ENCODE data around the gene PSMD2. TPM values are rescaled to one million over a fixed set of nuclear protein-coding genes. Genes with fewer than 3 reads are reported as not detected.
A peak's percentile ranks its signal among the peaks of the same experiment; 100 is the strongest.

Gene PSMD2
- total RNA-seq, 5 donors from 2014 or later (not counting 1 experiment from before 2014, with no cell fraction given), result 134 to 151 (median 149) TPM

DNA sequence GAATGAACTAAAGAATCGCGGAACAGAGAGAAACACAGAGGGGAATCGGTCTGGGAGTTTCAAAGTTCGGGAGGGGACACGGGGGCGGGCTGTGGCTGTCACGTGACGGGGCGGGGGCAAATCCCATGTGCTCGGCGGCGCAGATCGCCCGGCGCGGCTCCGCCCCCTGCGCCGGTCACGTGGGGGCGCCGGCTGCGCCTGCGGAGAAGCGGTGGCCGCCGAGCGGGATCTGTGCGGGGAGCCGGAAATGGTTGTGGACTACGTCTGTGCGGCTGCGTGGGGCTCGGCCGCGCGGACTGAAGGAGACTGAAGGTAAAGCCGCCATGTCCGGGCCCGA, 15.3 kb downstream of the PSMD2 start, which contains the start of gene EIF4G1:
Gene EIF4G1 (plus strand): TSS at position 244 of the 337 bp plus-strand sequence. CDS start 1,191 bp downstream, outside the sequence.
- ChIA-PET POLR2A (no interaction called here), CTCF (no interaction called here)
- Histone ChIP-seq H3K27ac (ENCODE audit: low read length) (peak within 1 kb of the TSS; percentile 94), H3K36me3 (ENCODE audit: control insufficient read depth in 2 of 2, extremely low read depth in 1 of 2, insufficient read depth in 1 of 2, low read length in 1 of 2) (peaks cover 0 to 18% of the 10 kb centered on the region in 2 donors), H3K4me3 (ENCODE audit: control insufficient read depth in 1 of 2, extremely low read depth in 1 of 2, low read length in 1 of 2) (peak within 1 kb of the TSS; percentile 55 to 74), H3K9me3 (no peaks in the 10 kb centered on the region), H3K4me1 (ENCODE audit: control insufficient read depth in 1 of 2, extremely low read depth in 1 of 2, insufficient read depth in 2 of 2, low read length in 2 of 2) (peaks cover 2 to 32% of the 10 kb centered on the region in 2 experiments), H3K27me3 (replicated peaks in 1 of 2; ENCODE audit: control insufficient read depth in 2 of 2, extremely low read depth in 1 of 2, insufficient read depth in 2 of 2, low read length in 1 of 2) (no peaks in the 10 kb centered on the region)
- Mint-ChIP-seq H3K9me3 (no peaks in the 10 kb centered on the region), H3K36me3 (peaks cover 14% of the 10 kb centered on the region), H3K4me3 (peak within 1 kb of the TSS; percentile 78 to 85 (median 79)), H3K27ac (peak within 1 kb of the TSS; percentile 88 to 95), H3K4me1 (peaks cover 29 to 32% (median 31%) of the 10 kb centered on the region in 3 donors), H3K27me3 (no peaks in the 10 kb centered on the region)
- ATAC-seq (replicated peaks in 1 of 4), result peak; percentile 87 to 89 (median 88)
- peak; percentile 80 to 97 (median 91) for DNase-seq
- 0% methylated on average over 24 of the region's 40 CpGs for WGBS (ENCODE audit: insufficient coverage)

- Histone ChIP-seq H3K9me3 (no peaks in the 10 kb centered on the region), H3K27me3 (replicated peaks in 1 of 2; ENCODE audit: control insufficient read depth in 2 of 2, extremely low read depth in 1 of 2, insufficient read depth in 2 of 2, low read length in 1 of 2) (no peaks in the 10 kb centered on the region), H3K27ac (ENCODE audit: low read length) (peak overlapping the region; percentile 94), H3K4me1 (ENCODE audit: control insufficient read depth in 1 of 2, extremely low read depth in 1 of 2, insufficient read depth in 2 of 2, low read length in 2 of 2) (peaks cover 2 to 37% of the 10 kb centered on the region in 2 experiments), H3K36me3 (ENCODE audit: control insufficient read depth in 2 of 2, extremely low read depth in 1 of 2, insufficient read depth in 1 of 2, low read length in 1 of 2) (peaks cover 2 to 21% of the 10 kb centered on the region in 2 donors), H3K4me3 (ENCODE audit: control insufficient read depth in 1 of 2, extremely low read depth in 1 of 2, low read length in 1 of 2) (peak overlapping the region; percentile 55 to 74)
- H3K27ac Mint-ChIP-seq, result peak overlapping the region; percentile 88 to 95
- DNase-seq, result peak; percentile 32 to 81 (median 65)
- ATAC-seq (replicated peaks in 1 of 4), result peak; percentile 64 to 68 (median 66)
- POLR2A ChIA-PET, result interaction anchor here (0.6 to 0.7 kb wide), 3 partner anchors 15 to 303 kb away, joined by 3 to 10 read pairs (median 3); no protein-coding TSS in a partner anchor
- CTCF ChIA-PET, result interaction anchor here in 1 of 2 donors (0.6 kb wide), 2 partner anchors 157 to 228 kb away, joined by 4 to 5 read pairs; no protein-coding TSS in a partner anchor
- H3K9me3 Mint-ChIP-seq, result no peaks in the 10 kb centered on the region
- under 1% methylated on average over 68 of the region's 89 CpGs for WGBS (ENCODE audit: insufficient coverage)
- peaks cover 14% of the 10 kb centered on the region for H3K36me3 Mint-ChIP-seq
- no peaks in the 10 kb centered on the region for H3K27me3 Mint-ChIP-seq
- H3K4me1 Mint-ChIP-seq, result peaks cover 31 to 36% (median 33%) of the 10 kb centered on the region in 3 donors
- H3K4me3 Mint-ChIP-seq, result peak overlapping the region; percentile 78 to 85 (median 79)
Observed at GRCh38 chr3:184314700-184315542, 15.9 kb downstream of the PSMD2 start.

GRCh38 chr3:184315543-184315867, 16.5 kb downstream of the PSMD2 start:
- peaks cover 31 to 36% (median 33%) of the 10 kb centered on the region in 3 donors for H3K4me1 Mint-ChIP-seq
- Histone ChIP-seq H3K36me3 (ENCODE audit: control insufficient read depth in 2 of 2, extremely low read depth in 1 of 2, insufficient read depth in 1 of 2, low read length in 1 of 2) (peaks cover 2 to 26% of the 10 kb centered on the region in 2 donors), H3K9me3 (no peaks in the 10 kb centered on the region), H3K27me3 (replicated peaks in 1 of 2; ENCODE audit: control insufficient read depth in 2 of 2, extremely low read depth in 1 of 2, insufficient read depth in 2 of 2, low read length in 1 of 2) (no peaks in the 10 kb centered on the region), H3K4me1 (ENCODE audit: control insufficient read depth in 1 of 2, extremely low read depth in 1 of 2, insufficient read depth in 2 of 2, low read length in 2 of 2) (peaks cover 2 to 37% of the 10 kb centered on the region in 2 experiments), H3K27ac (ENCODE audit: low read length) (peak overlapping the region; percentile 94), H3K4me3 (ENCODE audit: control insufficient read depth in 1 of 2, extremely low read depth in 1 of 2, low read length in 1 of 2) (peak overlapping the region; percentile 55 to 74)
- H3K36me3 Mint-ChIP-seq, result peaks cover 15% of the 10 kb centered on the region
- H3K27ac Mint-ChIP-seq, result peak overlapping the region; percentile 88 to 95
- WGBS (ENCODE audit: insufficient coverage), result 10% methylated on average over 2 of the region's 6 CpGs
- no peaks in the 10 kb centered on the region for H3K27me3 Mint-ChIP-seq
- CTCF ChIA-PET, result interaction anchor here in 1 of 2 donors (0.6 kb wide), 1 partner anchor 227 kb away, joined by 5 read pairs; no protein-coding TSS in a partner anchor
- DNase-seq, result no peak
- no peak for ATAC-seq (replicated peaks in 1 of 4)
- peak overlapping the region; percentile 59 to 85 (median 75) for H3K4me3 Mint-ChIP-seq
- no peaks in the 10 kb centered on the region for H3K9me3 Mint-ChIP-seq
- POLR2A ChIA-PET, result interaction anchor here (0.6 to 0.7 kb wide), 2 partner anchors 181 to 304 kb away, joined by 3 read pairs; no protein-coding TSS in a partner anchor

GRCh38 chr3:184315871-184316661, 17.0 kb downstream of the PSMD2 start:
- no peaks in the 10 kb centered on the region for H3K27me3 ChIP-seq (replicated peaks in 1 of 2; ENCODE audit: control insufficient read depth in 2 of 2, extremely low read depth in 1 of 2, insufficient read depth in 2 of 2, low read length in 1 of 2)
- H3K27ac ChIP-seq (ENCODE audit: low read length), result peak overlapping the region; percentile 94
- Mint-ChIP-seq H3K36me3 (peaks cover 21% of the 10 kb centered on the region), H3K9me3 (no peaks in the 10 kb centered on the region), H3K4me3 (peak overlapping the region; percentile 59 to 85 (median 75)), H3K4me1 (peaks cover 31 to 36% (median 33%) of the 10 kb centered on the region in 3 donors), H3K27me3 (no peaks in the 10 kb centered on the region), H3K27ac (peak overlapping the region; percentile 84 to 88)
- H3K36me3 ChIP-seq (ENCODE audit: control insufficient read depth in 2 of 2, extremely low read depth in 1 of 2, insufficient read depth in 1 of 2, low read length in 1 of 2), result peaks cover 5 to 32% of the 10 kb centered on the region in 2 donors
- peaks cover 2 to 37% of the 10 kb centered on the region in 2 experiments for H3K4me1 ChIP-seq (ENCODE audit: control insufficient read depth in 1 of 2, extremely low read depth in 1 of 2, insufficient read depth in 2 of 2, low read length in 2 of 2)
- ATAC-seq (replicated peaks in 1 of 4) (no peak), DNase-seq (peak in 3 of 35 experiments; percentile 9 to 25 (median 17))
- POLR2A ChIA-PET, result interaction anchor here (0.6 to 1.0 kb wide), 2 partner anchors 125 to 135 kb away, joined by 3 read pairs; no protein-coding TSS in a partner anchor
- H3K4me3 ChIP-seq (ENCODE audit: control insufficient read depth in 1 of 2, extremely low read depth in 1 of 2, low read length in 1 of 2), result peak overlapping the region in 1 of 2 donors; percentile 74
- 53% methylated on average over 3 of the region's 16 CpGs for whole genome bisulfite sequencing (ENCODE audit: insufficient coverage)
- CTCF ChIA-PET, result interaction anchor here (0.6 kb wide), 2 partner anchors 93 to 227 kb away, joined by 3 to 5 read pairs; no protein-coding TSS in a partner anchor
- no peaks in the 10 kb centered on the region for H3K9me3 ChIP-seq

DNA sequence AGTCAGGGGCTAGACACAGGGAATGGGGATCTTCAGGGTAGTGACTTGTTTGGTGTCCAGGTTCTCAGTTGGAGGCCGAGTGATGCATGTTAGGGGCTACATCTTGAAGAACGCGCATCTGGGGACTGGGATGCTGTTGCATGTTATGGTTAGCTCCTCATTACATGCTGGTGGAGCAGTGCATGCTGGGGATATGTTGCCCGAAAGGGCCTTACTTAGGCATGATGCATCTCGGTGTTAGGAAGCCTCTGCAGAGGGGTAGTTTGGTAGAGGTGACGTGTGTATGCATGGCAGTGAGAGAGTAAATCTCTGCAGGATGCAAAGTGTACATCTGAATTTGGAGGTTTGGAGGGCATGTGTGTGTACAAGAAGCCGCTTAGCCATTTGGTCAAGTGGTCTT, 17.8 kb downstream of the PSMD2 start:
- 83% methylated on average over 6 of the region's 7 CpGs for WGBS (ENCODE audit: insufficient coverage)
- Mint-ChIP-seq H3K27ac (peak overlapping the region; percentile 84 to 88), H3K9me3 (no peaks in the 10 kb centered on the region), H3K4me1 (peaks cover 31 to 36% (median 33%) of the 10 kb centered on the region in 3 donors), H3K36me3 (peaks cover 28% of the 10 kb centered on the region), H3K27me3 (no peaks in the 10 kb centered on the region), H3K4me3 (peak overlapping the region; percentile 59 to 85 (median 75))
- Histone ChIP-seq H3K27me3 (replicated peaks in 1 of 2; ENCODE audit: control insufficient read depth in 2 of 2, extremely low read depth in 1 of 2, insufficient read depth in 2 of 2, low read length in 1 of 2) (no peaks in the 10 kb centered on the region), H3K9me3 (no peaks in the 10 kb centered on the region), H3K4me3 (ENCODE audit: control insufficient read depth in 1 of 2, extremely low read depth in 1 of 2, low read length in 1 of 2) (no peak overlapping the region), H3K4me1 (ENCODE audit: control insufficient read depth in 1 of 2, extremely low read depth in 1 of 2, insufficient read depth in 2 of 2, low read length in 2 of 2) (peaks cover 2 to 37% of the 10 kb centered on the region in 2 experiments), H3K27ac (ENCODE audit: low read length) (peak overlapping the region; percentile 94), H3K36me3 (ENCODE audit: control insufficient read depth in 2 of 2, extremely low read depth in 1 of 2, insufficient read depth in 1 of 2, low read length in 1 of 2) (peaks cover 7 to 39% of the 10 kb centered on the region in 2 donors)
- ATAC-seq (replicated peaks in 1 of 4) (no peak), DNase-seq (peak in 1 of 35 experiments; percentile 19)
- CTCF ChIA-PET, result no interaction called here
- POLR2A ChIA-PET, result interaction anchor here in 1 of 2 donors (1.0 kb wide), 1 partner anchor 136 kb away, joined by 3 read pairs; no protein-coding TSS in a partner anchor

Data from T-cell (primary cell).